Neural progenitor cell (in vitro differentiated cells): ENCODE measurements around the gene COL25A1.

Experiments used
- CTCF ChIP-seq: fragments of 200-600 bp; sonication (generic); IDR thresholded peaks from 2 replicates; pipeline ENCODE4 v1.5.1; 2017; ENCODE audit warnings: antibody characterized with exemption, mild to moderate bottlenecking
- EZH2 ChIP-seq: fragments of 200-600 bp; sonication (generic); IDR thresholded peaks from 2 replicates; pipeline ENCODE4 v1.6.1; 2017; ENCODE audit warnings: antibody characterized with exemption, mild to moderate bottlenecking, moderate library complexity

- TF ChIP-seq EZH2: no peak
- TF ChIP-seq CTCF: no peak
Observed at GRCh38 chr4:109263721-109264120, 38.7 kb downstream of the COL25A1 start.
